ENCODE measurements around the gene PCDH1.

- TF ChIP-seq CTCF (IDR thresholded peaks at IDR 0.05) (no peak), POLR2A (IDR thresholded peaks at IDR 0.05) (no peak)
Measured at GRCh38 chr5:141848744-141849414, 29.3 kb downstream of the PCDH1 start.
